ENCODE data around the gene CRIP3. TPM values are rescaled to one million over a fixed set of nuclear protein-coding genes. Genes with fewer than 3 reads are reported as not detected.

The CRIP3 gene
- polyA plus RNA-seq, 3 donors: 0.61 to 1.4 TPM; not detected in 1

DNA sequence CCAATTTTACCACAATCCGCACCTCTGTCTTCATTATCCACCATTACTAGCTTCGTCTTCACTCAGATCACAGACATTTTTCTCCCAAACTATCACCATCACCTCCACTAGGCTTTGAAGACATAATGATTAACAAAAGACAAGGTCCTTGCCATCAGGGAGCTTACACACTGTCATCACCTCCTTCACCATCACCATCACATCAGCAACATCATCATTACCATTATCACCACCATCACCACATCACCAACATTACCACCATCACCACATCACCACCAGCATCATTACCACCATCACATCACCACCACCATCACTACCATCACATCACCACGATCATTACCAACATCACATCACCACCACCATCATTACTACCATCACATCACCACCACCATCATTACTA, 14.9 kb downstream of the CRIP3 start:
- no peak overlapping the region for H3K27ac ChIP-seq (ENCODE audit: low read depth, low read length)
- 82 to 95% (median 93%) methylated on average over 3 of the region's 3 CpGs for WGBS, 3 donors

DNA sequence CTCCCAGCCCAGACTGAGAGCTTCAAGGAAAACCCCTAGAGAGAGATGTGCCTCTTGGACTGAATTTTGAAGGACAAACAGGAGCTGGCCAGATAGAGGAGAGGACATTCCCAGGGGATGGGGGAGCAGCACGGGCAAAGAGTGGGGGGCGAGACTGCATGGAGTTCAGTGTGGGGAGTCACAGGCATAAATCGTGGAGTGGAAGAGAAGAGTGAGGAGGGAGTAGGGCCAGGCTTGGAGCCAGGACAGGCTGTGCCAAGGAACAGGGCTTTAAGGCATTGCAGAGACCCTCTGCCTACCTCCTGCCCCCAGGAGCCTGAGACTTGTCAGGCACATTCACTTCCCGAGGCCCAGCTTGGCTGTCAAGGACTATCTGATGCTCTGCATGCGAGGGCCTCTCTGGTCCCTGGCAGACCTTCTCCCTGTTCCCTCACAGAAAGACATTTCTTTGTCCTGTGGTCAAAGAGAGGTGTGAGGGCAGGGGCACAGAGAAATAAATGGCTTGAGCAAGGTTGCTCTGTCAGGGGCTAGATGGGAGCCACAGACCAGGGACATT, 15.8 kb downstream of the CRIP3 start:
- no peak overlapping the region for H3K27ac ChIP-seq (ENCODE audit: low read depth, low read length)
- 63 to 82% (median 71%) methylated on average over 5 of the region's 5 CpGs for WGBS, 3 donors

- no peak overlapping the region for H3K27ac ChIP-seq (ENCODE audit: low read depth, low read length)
- WGBS, 3 donors: 91 to 98% (median 92%) methylated on average over 6 of the region's 6 CpGs
Observed at GRCh38 chr6:43292341-43292740, 16.3 kb downstream of the CRIP3 start.

DNA sequence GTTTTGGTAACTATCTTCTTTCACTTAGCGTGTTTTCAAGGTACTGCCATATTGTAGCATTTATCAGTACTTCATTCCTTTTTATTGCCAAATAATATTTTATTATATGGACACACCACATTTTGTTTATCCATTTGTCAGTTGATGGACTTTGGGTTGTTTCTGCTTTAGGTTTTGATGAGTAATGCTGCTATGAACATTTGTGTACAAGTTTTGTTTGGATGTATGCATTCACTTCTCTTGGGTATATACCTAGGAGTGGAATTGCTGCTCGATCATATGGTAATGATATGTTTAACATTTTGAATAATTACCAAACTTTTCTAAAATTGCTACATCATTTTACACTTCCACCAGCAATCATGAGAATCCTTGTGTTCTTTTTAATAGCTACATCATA, 16.9 kb downstream of the CRIP3 start:
- 93 to 95% (median 93%) methylated on average over 2 of the region's 2 CpGs for WGBS, 3 donors
- H3K27ac ChIP-seq (ENCODE audit: low read depth, low read length): no peak overlapping the region

- no peak overlapping the region for H3K27ac ChIP-seq (ENCODE audit: low read depth, low read length)
- 62 to 91% (median 81%) methylated on average over 6 of the region's 6 CpGs for WGBS, 3 donors
Observed at GRCh38 chr6:43290905-43291355, 17.7 kb downstream of the CRIP3 start.

DNA sequence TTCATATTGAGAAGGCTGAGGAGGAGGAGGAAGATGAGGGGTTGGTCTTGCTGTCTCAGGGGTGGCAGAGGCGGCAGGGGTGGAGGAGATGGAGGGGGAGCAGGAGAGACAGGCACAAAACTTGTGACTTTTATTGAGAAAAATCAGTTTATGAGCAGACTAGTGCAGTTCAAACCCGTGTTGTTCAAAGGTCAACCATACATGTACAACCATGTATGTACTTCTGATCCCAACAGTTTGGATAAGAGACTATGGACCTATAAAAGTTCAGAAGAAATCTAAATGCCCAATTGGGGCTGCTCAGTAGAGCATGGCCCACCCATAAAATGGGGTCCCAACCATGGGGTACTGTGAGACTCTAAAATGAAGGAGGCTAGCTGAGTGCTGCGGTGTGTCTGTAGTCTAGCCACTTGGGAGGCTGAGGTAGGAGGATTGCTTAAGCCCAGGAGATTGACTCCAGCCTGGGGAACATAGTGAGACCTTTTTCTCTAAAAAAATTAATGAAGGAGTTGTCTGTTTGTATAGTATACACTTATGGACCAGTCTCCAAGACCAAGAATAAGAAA, 18.2 kb downstream of the CRIP3 start:
- H3K27ac ChIP-seq (ENCODE audit: low read depth, low read length): no peak overlapping the region
- 76 to 91% (median 87%) methylated on average over 3 of the region's 3 CpGs for WGBS, 3 donors

GRCh38 chr6:43287717-43288679, 20.6 kb downstream of the CRIP3 start:
- WGBS, 3 donors: 67 to 74% (median 73%) methylated on average over 7 of the region's 7 CpGs
- no peak overlapping the region for H3K27ac ChIP-seq (ENCODE audit: low read depth, low read length)

DNA sequence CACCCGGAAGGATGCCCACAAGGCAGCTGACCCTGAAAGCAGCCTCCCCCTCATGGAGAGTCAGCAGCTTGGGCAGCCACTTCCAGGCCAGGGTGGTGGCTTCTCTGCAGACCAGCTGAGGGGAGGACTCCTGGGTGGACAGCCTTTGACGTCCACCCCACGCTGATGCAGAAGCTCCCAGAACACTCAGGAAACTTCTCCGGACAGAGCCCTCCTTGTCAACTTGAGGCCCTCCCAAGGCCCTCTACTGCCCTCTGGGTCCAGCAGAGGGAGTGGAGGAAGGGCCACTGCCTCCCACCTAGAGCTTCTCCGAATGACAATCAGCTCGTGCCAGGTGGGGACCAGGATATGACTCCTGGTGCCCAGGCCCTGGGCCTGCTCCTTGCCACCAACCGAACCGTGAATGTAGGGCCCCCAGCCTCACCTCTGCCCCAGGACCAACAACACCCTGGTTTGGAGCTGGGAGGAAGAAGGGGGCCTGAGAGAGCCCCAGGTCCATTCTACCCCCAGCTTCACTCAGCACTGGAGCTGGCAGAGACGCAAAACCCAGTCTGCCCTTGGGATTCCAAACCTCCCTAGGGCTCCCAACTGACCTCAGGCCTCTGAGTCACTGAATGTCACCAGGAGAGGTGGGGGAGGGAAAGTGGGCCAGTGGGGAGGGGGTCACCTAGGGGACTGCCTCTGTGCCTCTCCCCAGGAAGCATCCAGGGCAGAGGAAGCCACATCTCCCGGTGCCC, 21.5 kb downstream of the CRIP3 start:
- 67 to 71% (median 71%) methylated on average over 10 of the region's 10 CpGs for WGBS, 3 donors
- no peak overlapping the region for H3K27ac ChIP-seq (ENCODE audit: low read depth, low read length)

DNA sequence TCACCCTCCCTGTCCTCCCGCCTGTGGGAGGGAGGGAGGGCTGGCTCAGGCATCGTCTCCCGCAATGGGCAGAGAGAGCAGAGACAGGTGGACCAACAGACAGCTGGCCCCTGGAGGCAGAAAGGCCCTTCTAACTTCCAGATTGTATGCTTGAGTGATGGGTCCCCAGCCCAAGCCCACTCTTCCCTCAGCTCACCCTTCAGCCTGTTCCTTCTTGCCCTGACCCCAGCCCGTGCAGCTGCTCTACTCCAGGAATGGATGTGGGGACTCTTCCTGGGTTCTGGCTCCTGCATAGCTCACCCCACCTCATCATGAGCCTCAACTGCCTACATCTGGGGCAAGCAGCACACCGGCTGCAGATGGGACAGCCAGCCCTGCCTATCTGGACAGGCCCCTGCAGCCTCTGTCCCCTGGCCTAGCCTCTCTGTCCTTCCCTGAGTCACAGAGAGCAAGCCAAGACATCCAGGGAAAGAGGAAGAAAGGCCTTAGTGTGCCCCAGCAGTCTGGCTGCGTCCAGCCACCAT, 22.1 kb downstream of the CRIP3 start:
- WGBS, 3 donors: 83 to 93% (median 88%) methylated on average over 6 of the region's 6 CpGs

GRCh38 chr6:43285832-43286231, 22.8 kb downstream of the CRIP3 start:
- no peak overlapping the region for H3K27ac ChIP-seq (ENCODE audit: low read depth, low read length)
- WGBS, 3 donors: 68 to 80% (median 75%) methylated on average over 5 of the region's 5 CpGs

More for the DNA sequence above, 22.1 kb downstream of the CRIP3 start:
- no peak overlapping the region for H3K27ac ChIP-seq (ENCODE audit: low read depth, low read length)

GRCh38 chr6:43284991-43285781, 23.4 kb downstream of the CRIP3 start:
- 3 to 9% (median 5%) methylated on average over 32 to 83 of the region's 83 CpGs for WGBS, 3 donors
- H3K27ac ChIP-seq (ENCODE audit: low read depth, low read length): no peak overlapping the region

DNA sequence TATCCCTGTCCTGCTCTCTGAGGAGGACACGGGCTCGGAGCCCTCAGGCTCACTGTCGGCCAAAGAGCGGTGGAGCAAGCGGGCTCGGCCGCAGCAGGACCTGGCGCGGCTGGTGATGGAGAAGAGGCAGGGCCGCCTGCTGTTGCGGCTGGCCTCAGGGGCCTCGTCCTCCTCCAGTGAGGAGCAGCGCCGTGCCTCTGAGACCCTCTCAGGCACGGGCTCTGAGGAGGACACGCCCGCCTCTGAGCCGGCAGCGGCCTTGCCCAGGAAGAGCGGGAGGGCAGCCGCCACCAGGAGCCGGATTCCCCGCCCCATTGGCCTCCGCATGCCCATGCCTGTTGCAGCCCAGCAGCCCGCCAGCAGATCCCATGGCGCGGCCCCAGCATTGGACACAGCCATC, 24.7 kb downstream of the CRIP3 start:
- WGBS, 3 donors: 83 to 92% (median 86%) methylated on average over 19 to 27 of the region's 27 CpGs

DNA sequence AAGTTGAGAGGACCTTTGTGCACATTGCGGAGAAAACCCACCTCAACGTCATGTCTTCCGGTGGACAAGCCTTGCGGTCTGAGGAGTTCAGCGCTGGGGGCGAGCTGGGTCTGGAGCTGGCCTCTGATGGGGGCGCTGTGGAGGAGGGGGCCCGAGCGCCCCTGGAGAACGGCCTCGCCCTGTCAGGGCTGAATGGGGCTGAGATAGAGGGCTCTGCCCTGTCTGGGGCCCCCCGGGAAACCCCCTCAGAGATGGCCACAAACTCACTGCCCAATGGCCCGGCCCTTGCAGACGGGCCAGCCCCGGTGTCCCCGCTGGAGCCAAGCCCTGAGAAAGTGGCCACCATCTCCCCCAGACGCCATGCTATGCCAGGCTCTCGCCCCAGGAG, 25.1 kb downstream of the CRIP3 start:
- 85 to 90% (median 90%) methylated on average over 17 to 18 of the region's 18 CpGs for WGBS, 3 donors

More for the DNA sequence above, 24.7 kb downstream of the CRIP3 start:
- H3K27ac ChIP-seq (ENCODE audit: low read depth, low read length): no peak overlapping the region

GRCh38 chr6:43282636-43283513, 25.8 kb downstream of the CRIP3 start:
- no peak overlapping the region for H3K27ac ChIP-seq (ENCODE audit: low read depth, low read length)
- WGBS, 3 donors: 76 to 81% (median 80%) methylated on average over 24 to 32 of the region's 32 CpGs

More for the DNA sequence above, 25.1 kb downstream of the CRIP3 start:
- no peak overlapping the region for H3K27ac ChIP-seq (ENCODE audit: low read depth, low read length)

DNA sequence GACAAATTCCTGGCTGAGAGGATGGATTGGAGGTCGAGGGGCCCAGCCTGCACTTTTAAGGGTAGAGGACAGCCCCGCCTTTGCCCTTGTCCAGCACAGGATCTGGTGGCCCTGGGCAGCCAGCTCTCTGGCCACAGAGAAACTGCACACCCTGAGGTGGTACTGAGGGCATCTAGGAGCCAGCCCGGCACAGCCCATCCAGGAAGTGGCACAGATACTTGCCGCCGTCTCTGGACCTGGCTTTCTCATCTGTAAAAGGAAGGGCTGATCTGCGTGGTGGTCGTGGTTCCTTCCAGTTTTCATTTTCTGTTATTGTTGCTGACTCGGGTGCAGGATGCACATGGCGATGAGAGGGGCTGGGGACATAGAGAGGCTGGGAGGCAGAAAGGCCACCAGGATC, 26.6 kb downstream of the CRIP3 start:
- 59 to 67% (median 61%) methylated on average over 9 of the region's 9 CpGs for WGBS, 3 donors
- H3K27ac ChIP-seq (ENCODE audit: low read depth, low read length): no peak overlapping the region

GRCh38 chr6:43280234-43280633, 28.4 kb downstream of the CRIP3 start:
- H3K27ac ChIP-seq (ENCODE audit: low read depth, low read length): no peak overlapping the region
- WGBS, 3 donors: 78 to 82% (median 80%) methylated on average over 2 of the region's 2 CpGs
